ENCODE data around the gene SAXO2. TPM values are rescaled to one million over a fixed set of nuclear protein-coding genes. Genes with fewer than 3 reads are reported as not detected.
A peak's percentile ranks its signal among the peaks of the same experiment; 100 is the strongest.

SAXO2 gene
- polyA plus RNA-seq, 1 donor from 2014 or later, result 8.6 TPM

DNA sequence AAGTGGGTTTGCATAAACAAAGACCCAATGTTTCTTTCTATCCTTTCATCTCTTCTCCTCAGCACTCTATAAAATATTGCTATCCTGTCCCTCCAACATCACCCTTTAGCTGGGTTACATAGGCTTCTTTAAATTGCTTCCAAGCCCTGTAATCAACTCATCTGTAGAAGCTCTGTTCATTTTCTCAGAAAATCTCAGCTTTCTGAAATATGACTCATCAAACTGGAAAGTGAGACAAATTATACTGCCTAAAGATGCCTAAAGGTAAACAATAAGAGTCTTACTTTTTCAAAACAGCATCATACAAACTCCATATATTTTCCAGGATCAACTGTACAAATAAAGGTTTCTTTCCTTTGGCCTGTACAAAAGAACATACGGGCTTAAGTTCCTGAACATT lies 33.9 kb upstream of the SAXO2 start:
- no peak overlapping the region for H3K4me3 ChIP-seq (ENCODE audit: low read length)
- H4K20me1 ChIP-seq (ENCODE audit: insufficient read depth), result no peaks in the 10 kb centered on the region
- H3K27me3 ChIP-seq (ENCODE audit: insufficient read depth, low read depth, low read length), result no peaks in the 10 kb centered on the region
- H3F3A ChIP-seq (ENCODE audit: insufficient read depth, low read length, poor library complexity, severe bottlenecking), result no peaks in the 10 kb centered on the region
- no peaks in the 10 kb centered on the region for H3K79me2 ChIP-seq (replicated peaks; ENCODE audit: insufficient read depth, low read length)
- H3K36me3 ChIP-seq (ENCODE audit: insufficient read depth, low read length), result no peaks in the 10 kb centered on the region
- TF ChIP-seq EZH2 (IDR thresholded peaks at IDR 0.05; ENCODE audit: borderline replicate concordance, insufficient read depth, low read length, poor library complexity, severe bottlenecking), result no peak
- no peak for TF ChIP-seq REST (IDR thresholded peaks at IDR 0.05; ENCODE audit: borderline replicate concordance)
- no peak for TF ChIP-seq RAD21 (conservative IDR thresholded peaks at IDR 0.05)
- no peak for TF ChIP-seq POLR2AphosphoS5 (IDR thresholded peaks at IDR 0.05)
- TF ChIP-seq MXI1 (conservative IDR thresholded peaks at IDR 0.05; ENCODE audit: poor library complexity, severe bottlenecking), result no peak
- no peak for TF ChIP-seq SMC3 (conservative IDR thresholded peaks at IDR 0.05; ENCODE audit: poor library complexity)
- TF ChIP-seq TAF1 (IDR thresholded peaks at IDR 0.05; ENCODE audit: low read depth), result no peak
- TF ChIP-seq EP300 (conservative IDR thresholded peaks at IDR 0.05; ENCODE audit: poor library complexity, severe bottlenecking), result no peak
- TF ChIP-seq, protein P1, sequence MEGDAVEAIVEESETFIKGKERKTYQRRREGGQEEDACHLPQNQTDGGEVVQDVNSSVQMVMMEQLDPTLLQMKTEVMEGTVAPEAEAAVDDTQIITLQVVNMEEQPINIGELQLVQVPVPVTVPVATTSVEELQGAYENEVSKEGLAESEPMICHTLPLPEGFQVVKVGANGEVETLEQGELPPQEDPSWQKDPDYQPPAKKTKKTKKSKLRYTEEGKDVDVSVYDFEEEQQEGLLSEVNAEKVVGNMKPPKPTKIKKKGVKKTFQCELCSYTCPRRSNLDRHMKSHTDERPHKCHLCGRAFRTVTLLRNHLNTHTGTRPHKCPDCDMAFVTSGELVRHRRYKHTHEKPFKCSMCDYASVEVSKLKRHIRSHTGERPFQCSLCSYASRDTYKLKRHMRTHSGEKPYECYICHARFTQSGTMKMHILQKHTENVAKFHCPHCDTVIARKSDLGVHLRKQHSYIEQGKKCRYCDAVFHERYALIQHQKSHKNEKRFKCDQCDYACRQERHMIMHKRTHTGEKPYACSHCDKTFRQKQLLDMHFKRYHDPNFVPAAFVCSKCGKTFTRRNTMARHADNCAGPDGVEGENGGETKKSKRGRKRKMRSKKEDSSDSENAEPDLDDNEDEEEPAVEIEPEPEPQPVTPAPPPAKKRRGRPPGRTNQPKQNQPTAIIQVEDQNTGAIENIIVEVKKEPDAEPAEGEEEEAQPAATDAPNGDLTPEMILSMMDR (IDR thresholded peaks at IDR 0.05; ENCODE audit: poor library complexity, severe bottlenecking), result no peak
- H3K9ac ChIP-seq (ENCODE audit: low read length), result no peak overlapping the region
- no peak overlapping the region for H3K27ac ChIP-seq (ENCODE audit: low read length)
- no peaks in the 10 kb centered on the region for H3K9me3 ChIP-seq (ENCODE audit: low read length)
- H3K4me2 ChIP-seq (ENCODE audit: low read length), result no peak overlapping the region
- no peak overlapping the region for H2AFZ ChIP-seq (ENCODE audit: low read depth, low read length)
- no peaks in the 10 kb centered on the region for H3K9me2 ChIP-seq (ENCODE audit: insufficient read depth, low read length)

DNA sequence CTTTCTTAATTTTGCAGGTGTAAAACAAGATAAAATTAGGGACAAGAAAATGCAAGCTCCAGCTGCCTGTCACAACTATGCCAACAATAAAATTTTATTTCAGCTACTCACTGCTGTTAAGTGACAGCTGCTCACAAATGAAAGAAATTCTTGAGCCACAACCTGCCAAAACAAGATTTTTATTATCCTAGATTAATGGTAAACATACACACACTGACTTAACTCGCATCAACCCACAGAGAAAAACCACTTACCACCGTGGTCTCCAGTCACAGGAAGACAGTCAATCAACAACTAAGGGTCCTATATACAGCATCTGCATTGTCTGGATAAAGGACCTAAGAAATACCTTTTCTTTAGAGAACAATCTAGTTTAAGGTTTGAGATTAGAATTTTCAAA lies 31.4 kb upstream of the SAXO2 start:
- Histone ChIP-seq H3K79me2 (replicated peaks; ENCODE audit: insufficient read depth, low read length) (no peaks in the 10 kb centered on the region), H3K4me2 (ENCODE audit: low read length) (no peak overlapping the region), H4K20me1 (ENCODE audit: insufficient read depth) (no peaks in the 10 kb centered on the region), H3F3A (ENCODE audit: insufficient read depth, low read length, poor library complexity, severe bottlenecking) (no peaks in the 10 kb centered on the region), H3K9me2 (ENCODE audit: insufficient read depth, low read length) (no peaks in the 10 kb centered on the region), H3K27ac (ENCODE audit: low read length) (no peak overlapping the region), H3K9me3 (ENCODE audit: low read length) (no peaks in the 10 kb centered on the region), H3K27me3 (ENCODE audit: insufficient read depth, low read depth, low read length) (no peaks in the 10 kb centered on the region), H3K36me3 (ENCODE audit: insufficient read depth, low read length) (no peaks in the 10 kb centered on the region), H3K4me3 (ENCODE audit: low read length) (no peak overlapping the region), H3K9ac (ENCODE audit: low read length) (no peak overlapping the region), H2AFZ (ENCODE audit: low read depth, low read length) (no peak overlapping the region)
- peak; percentile 21 for TF ChIP-seq POLR2AphosphoS5 (IDR thresholded peaks at IDR 0.05)
- TF ChIP-seq SMC3 (conservative IDR thresholded peaks at IDR 0.05; ENCODE audit: poor library complexity), result no peak

DNA sequence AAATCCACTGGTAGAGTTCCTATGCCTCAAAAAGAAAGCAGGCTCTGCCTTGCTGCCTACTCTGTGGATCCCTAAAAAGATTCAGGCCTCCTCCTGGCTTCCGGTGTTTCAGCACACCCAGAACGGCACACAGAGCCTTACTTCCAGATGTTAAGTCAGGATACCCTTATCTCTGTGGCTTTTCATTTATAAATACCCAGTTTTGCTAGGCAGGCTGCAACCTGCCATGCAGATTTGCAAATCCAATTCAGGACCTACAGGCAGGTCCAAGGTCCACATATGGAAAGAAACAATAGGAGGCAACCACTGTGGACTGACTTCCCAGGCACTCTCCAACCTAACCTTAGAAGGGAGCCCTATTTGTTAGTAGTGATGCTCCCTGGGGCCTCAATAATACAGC lies 30.8 kb upstream of the SAXO2 start:
- H3K27me3 ChIP-seq (ENCODE audit: insufficient read depth, low read depth, low read length), result no peaks in the 10 kb centered on the region
- no peaks in the 10 kb centered on the region for H4K20me1 ChIP-seq (ENCODE audit: insufficient read depth)
- no peak overlapping the region for H3K4me3 ChIP-seq (ENCODE audit: low read length)
- H2AFZ ChIP-seq (ENCODE audit: low read depth, low read length), result no peak overlapping the region
- TF ChIP-seq POLR2AphosphoS5 (IDR thresholded peaks at IDR 0.05) (no peak), SMC3 (conservative IDR thresholded peaks at IDR 0.05; ENCODE audit: poor library complexity) (no peak), REST (IDR thresholded peaks at IDR 0.05; ENCODE audit: borderline replicate concordance) (no peak), RAD21 (conservative IDR thresholded peaks at IDR 0.05) (no peak), MXI1 (conservative IDR thresholded peaks at IDR 0.05; ENCODE audit: poor library complexity, severe bottlenecking) (no peak), EZH2 (IDR thresholded peaks at IDR 0.05; ENCODE audit: borderline replicate concordance, insufficient read depth, low read length, poor library complexity, severe bottlenecking) (no peak), TAF1 (IDR thresholded peaks at IDR 0.05; ENCODE audit: low read depth) (no peak), EP300 (conservative IDR thresholded peaks at IDR 0.05; ENCODE audit: poor library complexity, severe bottlenecking) (no peak)
- TF ChIP-seq, protein P1 (IDR thresholded peaks at IDR 0.05; ENCODE audit: poor library complexity, severe bottlenecking), result no peak
- H3K4me2 ChIP-seq (ENCODE audit: low read length), result no peak overlapping the region
- no peak overlapping the region for H3K9ac ChIP-seq (ENCODE audit: low read length)
- H3K36me3 ChIP-seq (ENCODE audit: insufficient read depth, low read length), result no peaks in the 10 kb centered on the region
- H3K27ac ChIP-seq (ENCODE audit: low read length), result no peak overlapping the region
- no peaks in the 10 kb centered on the region for H3K79me2 ChIP-seq (replicated peaks; ENCODE audit: insufficient read depth, low read length)
- H3K9me2 ChIP-seq (ENCODE audit: insufficient read depth, low read length), result no peaks in the 10 kb centered on the region
- no peaks in the 10 kb centered on the region for H3F3A ChIP-seq (ENCODE audit: insufficient read depth, low read length, poor library complexity, severe bottlenecking)
- no peaks in the 10 kb centered on the region for H3K9me3 ChIP-seq (ENCODE audit: low read length)

Data from neural cell (in vitro differentiated cells).